GM23248 (cell line): ENCODE data around the gene P3R3URF. TPM values are rescaled to one million over a fixed set of nuclear protein-coding genes. Genes with fewer than 3 reads are reported as not detected.

Experiments used
- DNase-seq: peaks from one replicate; pipeline ENCODE4 v3.0.0-alpha.2; 2015
- H2AFZ ChIP-seq: fragments of 200-600 bp; sonication (generic); 2 replicates; pipeline ENCODE4 v1.6.1; 2016; ENCODE audit warnings: antibody characterized with exemption
- H3F3A ChIP-seq: fragments of 200-600 bp; sonication (generic); 2 replicates; pipeline ENCODE4 v1.6.1; 2016; ENCODE audit warnings: mild to moderate bottlenecking, antibody characterized with exemption, mixed run types; ENCODE audit not compliant: insufficient read depth
- H3K27ac ChIP-seq: fragments of 200-600 bp; sonication (generic); 2 replicates; pipeline ENCODE4 v1.5.1; 2016; ENCODE audit warnings: mild to moderate bottlenecking
- H3K27me3 ChIP-seq: fragments of 200-600 bp; sonication (generic); replicated peaks from 2 replicates; pipeline ENCODE4 v1.6.1; 2016; ENCODE audit warnings: mild to moderate bottlenecking; ENCODE audit not compliant: insufficient read depth
- H3K36me3 ChIP-seq: fragments of 200-600 bp; sonication (generic); 2 replicates; pipeline ENCODE4 v1.6.1; 2016; ENCODE audit warnings: low read depth, mild to moderate bottlenecking
- H3K4me1 ChIP-seq: fragments of 200-600 bp; sonication (generic); 2 replicates; pipeline ENCODE4 v1.6.1; 2016; ENCODE audit warnings: mild to moderate bottlenecking; ENCODE audit not compliant: insufficient read depth
- H3K4me2 ChIP-seq: fragments of 200-600 bp; sonication (generic); one replicate; pipeline ENCODE4 v1.6.1; 2016; ENCODE audit warnings: mild to moderate bottlenecking; ENCODE audit not compliant: unreplicated experiment
- H3K4me3 ChIP-seq: fragments of 200-600 bp; sonication (generic); 2 replicates; pipeline ENCODE4 v1.5.1; 2016; ENCODE audit warnings: mild to moderate bottlenecking
- H3K79me2 ChIP-seq: fragments of 200-600 bp; sonication (generic); 2 replicates; pipeline ENCODE4 v1.6.1; 2016; ENCODE audit warnings: mild to moderate bottlenecking; ENCODE audit not compliant: insufficient read depth
- H3K9ac ChIP-seq: fragments of 200-600 bp; sonication (generic); 2 replicates; pipeline ENCODE4 v1.6.1; 2016; ENCODE audit warnings: mild to moderate bottlenecking
- H3K9me2 ChIP-seq: fragments of 200-600 bp; sonication (generic); 2 replicates; pipeline ENCODE4 v1.6.1; 2016; ENCODE audit warnings: mixed run types, mild to moderate bottlenecking, moderate library complexity; ENCODE audit not compliant: insufficient read depth
- H3K9me3 ChIP-seq: fragments of 200-600 bp; sonication (generic); one replicate; pipeline ENCODE4 v1.6.1; 2017; ENCODE audit warnings: low read depth
- H4K20me1 ChIP-seq: fragments of 200-600 bp; sonication (generic); 2 replicates; pipeline ENCODE4 v1.6.0; 2016; ENCODE audit not compliant: insufficient read depth
- EZH2 ChIP-seq: fragments of 200-600 bp; sonication (generic); IDR thresholded peaks from 2 replicates; pipeline ENCODE4 v1.6.1; 2018; ENCODE audit warnings: antibody characterized with exemption, mild to moderate bottlenecking; ENCODE audit not compliant: insufficient read depth, poor library complexity, severe bottlenecking
- EZH2phosphoT487 ChIP-seq: fragments of 200-600 bp; sonication (generic); IDR thresholded peaks from 2 replicates; pipeline ENCODE4 v1.6.1; 2018; ENCODE audit warnings: antibody characterized with exemption, moderate library complexity, mild to moderate bottlenecking, low read depth; ENCODE audit not compliant: insufficient read depth
- WGBS, 2 experiments: methylation state at CpG; one replicate each; pipeline ENCODE4 v1.1.6; 2015 to 2017; ENCODE audit warnings: low lambda C conversion rate in 2 of 2, low coverage in 1 of 2; ENCODE audit errors: missing lambda C conversion rate in 2 of 2; 5-methylcytosine and 5-hydroxymethylcytosine counted together
- in situ Hi-C: fragments of 300-500 bp; cut with MboI; formaldehyde crosslinking; loops from 2 replicates; pipeline ENCODE4 v1.15.0; 2020
- polyA plus RNA-seq: library from polyadenylated mRNA; unstranded; fragments of >200 nt; fragmentation: Nextera tagmentation; extraction: Ambion mirVana; gene quantifications from 2 replicates; pipeline ENCODE4 v1.2.1, GENCODE V29; 2016
- total RNA-seq: library from RNA; depleted of rRNA; stranded (reverse); fragments of >200 nt; shearing (Covaris generic); gene quantifications from 2 replicates; pipeline ENCODE4 v1.2.3, GENCODE V29; 2014

P3R3URF gene
- total and polyA plus RNA-seq, 2 experiments from 2014 or later = not detected

DNA sequence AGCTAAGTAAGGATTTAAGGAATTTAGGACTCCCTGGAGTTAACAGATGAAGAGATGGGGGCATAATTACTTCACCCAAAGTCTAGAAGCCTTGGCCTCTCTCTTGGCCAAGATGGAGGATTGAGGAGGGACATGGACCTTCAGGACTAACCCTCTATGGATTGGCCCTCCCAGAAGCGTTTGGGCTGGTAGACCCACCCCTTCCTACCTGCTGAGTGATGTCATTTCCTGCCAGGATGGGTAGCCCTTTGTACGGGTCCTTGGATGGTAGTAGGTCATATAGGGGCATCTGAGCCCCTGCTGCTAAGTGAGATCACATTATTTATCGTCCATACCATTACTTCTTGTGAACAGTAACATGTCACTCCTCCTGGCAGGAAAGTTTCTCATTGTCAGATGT, 44.5 kb upstream of the P3R3URF start:
- H3K79me2 ChIP-seq = no peaks in the 10 kb centered on the region
- H4K20me1 ChIP-seq = no peaks in the 10 kb centered on the region
- no peak overlapping the region for H3K4me3 ChIP-seq
- DNase-seq = no peak
- H3K27me3 ChIP-seq = no peaks in the 10 kb centered on the region
- H3K9me2 ChIP-seq = no peaks in the 10 kb centered on the region
- no peak overlapping the region for H3K9ac ChIP-seq
- H2AFZ ChIP-seq = no peak overlapping the region
- no peak for TF ChIP-seq EZH2
- no peak overlapping the region for H3K4me2 ChIP-seq
- in situ Hi-C loops = no loop called here
- no peaks in the 10 kb centered on the region for H3K9me3 ChIP-seq
- H3K27ac ChIP-seq = no peak overlapping the region
- H3K4me1 ChIP-seq = peaks cover 4% of the 10 kb centered on the region; the same call in 1 of the 2 replicates
- H3F3A ChIP-seq = no peaks in the 10 kb centered on the region
- no peaks in the 10 kb centered on the region for H3K36me3 ChIP-seq
- 92 to 94% methylated on average over 3 of the region's 3 CpGs for WGBS, 2 experiments

DNA sequence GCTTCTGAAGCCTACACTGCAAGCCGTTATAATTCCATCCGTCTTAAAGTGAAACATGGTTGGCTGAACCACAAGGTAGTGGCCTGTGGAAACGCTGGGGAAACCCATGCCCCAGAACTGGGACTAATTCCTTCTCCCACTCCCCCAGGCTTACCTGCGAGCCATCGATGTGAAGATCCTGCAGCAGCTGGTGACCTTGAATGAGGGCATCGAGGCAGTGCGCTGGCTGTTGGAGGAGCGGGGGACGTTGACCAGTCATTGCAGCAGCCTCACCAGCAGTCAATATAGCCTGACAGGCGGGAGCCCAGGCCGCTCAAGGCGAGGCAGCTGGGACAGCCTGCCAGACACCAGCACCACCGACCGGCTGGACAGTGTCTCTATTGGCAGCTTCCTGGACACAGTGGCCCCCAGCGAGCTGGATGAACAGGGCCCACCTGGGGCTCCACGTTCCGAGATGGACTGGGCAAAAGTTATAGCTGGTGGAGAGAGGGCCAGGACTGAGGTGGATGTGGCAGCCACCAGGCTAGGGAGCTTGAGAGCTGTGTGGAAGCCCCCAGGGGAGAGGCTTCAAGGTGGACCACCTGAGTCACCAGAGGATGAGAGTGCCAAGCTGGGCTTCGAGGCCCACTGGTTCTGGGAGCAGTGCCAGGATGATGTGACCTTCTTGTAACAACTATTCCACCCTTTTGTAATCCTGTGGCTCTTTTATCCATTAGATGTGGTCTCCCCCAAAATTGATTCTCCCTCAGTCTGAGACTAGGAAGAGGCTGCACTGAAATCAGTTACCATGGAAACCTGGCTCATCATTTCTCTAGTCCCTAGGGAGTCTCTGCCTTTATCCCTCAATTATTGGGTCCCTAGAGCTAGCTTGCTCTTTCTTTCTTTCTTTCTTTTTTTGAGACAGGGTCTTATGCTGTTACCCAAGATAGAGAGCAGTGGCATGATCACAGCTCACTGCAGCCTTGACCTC, 43.5 kb upstream of the P3R3URF start:
- WGBS, 2 experiments = 86 to 87% methylated on average over 18 of the region's 18 CpGs
- in situ Hi-C loops = no loop called here
- peak; percentile 28 for DNase-seq
- Histone ChIP-seq H3K9ac (no peak overlapping the region), H3F3A (no peaks in the 10 kb centered on the region), H3K27me3 (no peaks in the 10 kb centered on the region), H4K20me1 (no peaks in the 10 kb centered on the region), H3K27ac (no peak overlapping the region), H3K4me2 (no peak overlapping the region), H3K4me3 (no peak overlapping the region), H2AFZ (no peak overlapping the region), H3K9me2 (no peaks in the 10 kb centered on the region), H3K36me3 (no peaks in the 10 kb centered on the region), H3K9me3 (no peaks in the 10 kb centered on the region), H3K4me1 (peaks cover 4% of the 10 kb centered on the region; the same call in 1 of the 2 replicates), H3K79me2 (no peaks in the 10 kb centered on the region)
- TF ChIP-seq EZH2phosphoT487 (no peak), EZH2 (no peak)

GRCh38 chr1:46218443-46218842, 42.2 kb upstream of the P3R3URF start:
- H3K36me3 ChIP-seq = no peaks in the 10 kb centered on the region
- H3K27ac ChIP-seq = no peak overlapping the region
- in situ Hi-C loops = no loop called here
- TF ChIP-seq EZH2 (no peak), EZH2phosphoT487 (no peak)
- H4K20me1 ChIP-seq = no peaks in the 10 kb centered on the region
- H3K9me3 ChIP-seq = no peaks in the 10 kb centered on the region
- peaks cover 4% of the 10 kb centered on the region; the same call in 1 of the 2 replicates for H3K4me1 ChIP-seq
- no peak for DNase-seq
- H3F3A ChIP-seq = no peaks in the 10 kb centered on the region
- no peaks in the 10 kb centered on the region for H3K9me2 ChIP-seq
- H3K9ac ChIP-seq = no peak overlapping the region
- H3K4me3 ChIP-seq = no peak overlapping the region
- 87 to 88% methylated on average over 8 of the region's 8 CpGs for WGBS, 2 experiments
- no peaks in the 10 kb centered on the region for H3K79me2 ChIP-seq
- no peak overlapping the region for H2AFZ ChIP-seq
- H3K27me3 ChIP-seq = no peaks in the 10 kb centered on the region
- H3K4me2 ChIP-seq = no peak overlapping the region

GRCh38 chr1:46215504-46215903, 39.2 kb upstream of the P3R3URF start:
- Histone ChIP-seq H3K9ac (no peak overlapping the region), H4K20me1 (no peaks in the 10 kb centered on the region), H3K9me2 (no peaks in the 10 kb centered on the region), H3K27ac (no peak overlapping the region), H2AFZ (no peak overlapping the region), H3K79me2 (no peaks in the 10 kb centered on the region), H3K4me1 (no peaks in the 10 kb centered on the region), H3K9me3 (no peaks in the 10 kb centered on the region), H3K36me3 (no peaks in the 10 kb centered on the region), H3K4me2 (no peak overlapping the region), H3K4me3 (no peak overlapping the region), H3K27me3 (no peaks in the 10 kb centered on the region), H3F3A (no peaks in the 10 kb centered on the region)
- DNase-seq = no peak
- in situ Hi-C loops = no loop called here
- TF ChIP-seq EZH2 (no peak), EZH2phosphoT487 (no peak)
